Activated T-cell treated with anti-CD3 and anti-CD28 coated beads, Interleukin-2, amount 50 U/mL, for 72 hours (primary cell): Measurements from ENCODE around the gene THOC2. TPM values are rescaled to one million over a fixed set of nuclear protein-coding genes. Genes with fewer than 3 reads are reported as not detected.
"Not testable (repeated sequence)": the region's sequence is repeated elsewhere in the genome, so short reads cannot be mapped to it uniquely, and the experiment has no call there.

Experiments used
- ATAC-seq, 2 donors: fragments of 150-1000 bp; cut with Tn5 transposase; replicated peaks in 1 of 2; 2 replicates each; pipeline ENCODE4 v1.10.0; 2021; ENCODE audit warnings: moderate library complexity in 2 of 2, mild to moderate bottlenecking in 1 of 2
- DNase-seq, 2 donors: peaks; one replicate each; pipeline ENCODE4 v3.0.0; 2021 to 2022; ENCODE audit warnings: mixed read lengths in 1 of 2
- H3K27ac Mint-ChIP-seq: one replicate; pipeline ENCODE4 v1.8.0; 2022; ENCODE audit warnings: mild to moderate bottlenecking, moderate library complexity, mixed read lengths
- H3K27me3 Mint-ChIP-seq: one replicate; pipeline ENCODE4 v1.8.0; 2022; ENCODE audit warnings: low read depth, mixed read lengths
- H3K36me3 Mint-ChIP-seq, 2 donors: one replicate each; pipeline ENCODE4 v1.8.0; 2022; ENCODE audit warnings: mixed read lengths in 2 of 2, mild to moderate bottlenecking in 1 of 2; ENCODE audit not compliant: insufficient read depth in 2 of 2
- H3K4me1 Mint-ChIP-seq: one replicate; pipeline ENCODE4 v1.8.0; 2022; ENCODE audit warnings: low read depth, mixed read lengths
- H3K4me3 Mint-ChIP-seq, 2 donors: one replicate each; pipeline ENCODE4 v1.8.0; 2022; ENCODE audit warnings: mild to moderate bottlenecking in 2 of 2, mixed read lengths in 2 of 2, moderate library complexity in 2 of 2
- H3K9me3 Mint-ChIP-seq, 2 donors: one replicate each; pipeline ENCODE4 v1.8.0; 2022; ENCODE audit warnings: mixed read lengths in 2 of 2
- total RNA-seq, 2 donors: library from RNA; stranded (reverse); gene quantifications; one replicate each; pipeline ENCODE4 v1.2.3, GENCODE V29; 2022

The THOC2 gene
- total RNA-seq, 2 donors from 2014 or later = 77.8 to 79.2 TPM

- Mint-ChIP-seq H3K27me3 (no peaks in the 10 kb centered on the region), H3K27ac (no peak overlapping the region), H3K4me3 (no peak overlapping the region), H3K36me3 (no peaks in the 10 kb centered on the region), H3K9me3 (no peaks in the 10 kb centered on the region), H3K4me1 (no peaks in the 10 kb centered on the region)
- no peak for DNase-seq
- no peak for ATAC-seq
Observed at GRCh38 chrX:123745511-123745910, 12.7 kb upstream of the THOC2 start.

- no peaks in the 10 kb centered on the region for H3K9me3 Mint-ChIP-seq
- no peaks in the 10 kb centered on the region for H3K4me1 Mint-ChIP-seq
- H3K4me3 Mint-ChIP-seq = no peak overlapping the region
- DNase-seq (no peak), ATAC-seq (no peak)
- no peak overlapping the region for H3K27ac Mint-ChIP-seq
- no peaks in the 10 kb centered on the region for H3K36me3 Mint-ChIP-seq
- peaks cover 3% of the 10 kb centered on the region for H3K27me3 Mint-ChIP-seq
Observed at GRCh38 chrX:123743312-123743711, 10.5 kb upstream of the THOC2 start.

- no peaks in the 10 kb centered on the region for H3K4me1 Mint-ChIP-seq
- no peak overlapping the region for H3K27ac Mint-ChIP-seq
- no peak overlapping the region for H3K4me3 Mint-ChIP-seq
- no peak for DNase-seq
- no peaks in the 10 kb centered on the region for H3K9me3 Mint-ChIP-seq
- H3K36me3 Mint-ChIP-seq = no peaks in the 10 kb centered on the region
- no peak for ATAC-seq
- H3K27me3 Mint-ChIP-seq = peaks cover 6% of the 10 kb centered on the region
Observed at GRCh38 chrX:123742440-123742839, 9.6 kb upstream of the THOC2 start.

GRCh38 chrX:123740536-123740935, 7.7 kb upstream of the THOC2 start:
- Mint-ChIP-seq H3K27me3 (peaks cover 6% of the 10 kb centered on the region), H3K9me3 (no peaks in the 10 kb centered on the region), H3K4me3 (no peak overlapping the region), H3K36me3 (no peaks in the 10 kb centered on the region), H3K27ac (no peak overlapping the region), H3K4me1 (no peaks in the 10 kb centered on the region)
- DNase-seq (no peak), ATAC-seq (no peak)

- Mint-ChIP-seq H3K36me3 (no peaks in the 10 kb centered on the region), H3K4me1 (no peaks in the 10 kb centered on the region), H3K4me3 (no peak overlapping the region), H3K9me3 (no peaks in the 10 kb centered on the region), H3K27ac (no peak overlapping the region), H3K27me3 (peaks cover 6% of the 10 kb centered on the region)
- DNase-seq = no peak
- ATAC-seq = no peak
Observed at GRCh38 chrX:123740006-123740405, 7.2 kb upstream of the THOC2 start.

- ATAC-seq (no peak), DNase-seq (no peak)
- H3K4me1 Mint-ChIP-seq = no peaks in the 10 kb centered on the region
- H3K36me3 Mint-ChIP-seq = no peaks in the 10 kb centered on the region
- H3K9me3 Mint-ChIP-seq = no peaks in the 10 kb centered on the region
- H3K27ac Mint-ChIP-seq = no peak overlapping the region
- no peak overlapping the region for H3K4me3 Mint-ChIP-seq
- peaks cover 6% of the 10 kb centered on the region for H3K27me3 Mint-ChIP-seq
Observed at GRCh38 chrX:123739474-123739873, 6.6 kb upstream of the THOC2 start.

- H3K9me3 Mint-ChIP-seq = no peaks in the 10 kb centered on the region
- H3K27ac Mint-ChIP-seq = no peak overlapping the region
- H3K4me3 Mint-ChIP-seq = no peak overlapping the region
- H3K36me3 Mint-ChIP-seq = no peaks in the 10 kb centered on the region
- DNase-seq (no peak), ATAC-seq (no peak)
- peaks cover 6% of the 10 kb centered on the region for H3K27me3 Mint-ChIP-seq
- H3K4me1 Mint-ChIP-seq = peaks cover under 1% of the 10 kb centered on the region
Observed at GRCh38 chrX:123738378-123738940, 5.6 kb upstream of the THOC2 start.

- ATAC-seq (no peak), DNase-seq (no peak)
- Mint-ChIP-seq H3K27me3 (peaks cover 12% of the 10 kb centered on the region), H3K4me3 (no peak overlapping the region), H3K9me3 (no peaks in the 10 kb centered on the region), H3K36me3 (peaks cover 4 to 5% of the 10 kb centered on the region in 2 donors), H3K27ac (no peak overlapping the region), H3K4me1 (peaks cover 6% of the 10 kb centered on the region)
Observed at GRCh38 chrX:123736333-123736921, 3.6 kb upstream of the THOC2 start.

- ATAC-seq, H3K4me3 Mint-ChIP-seq, H3K36me3 Mint-ChIP-seq, H3K27ac Mint-ChIP-seq, H3K9me3 Mint-ChIP-seq, DNase-seq: not testable (repeated sequence)
- Mint-ChIP-seq H3K4me1 (peaks cover 15% of the 10 kb centered on the region), H3K27me3 (peaks cover 12% of the 10 kb centered on the region)
Observed at GRCh38 chrX:123735137-123735536, 2.3 kb upstream of the THOC2 start.

GRCh38 chrX:123734079-123734478, 1.2 kb upstream of the THOC2 start:
- not testable (repeated sequence) for H3K27ac Mint-ChIP-seq, H3K4me3 Mint-ChIP-seq, ATAC-seq, DNase-seq, H3K36me3 Mint-ChIP-seq, H3K9me3 Mint-ChIP-seq
- Mint-ChIP-seq H3K4me1 (peaks cover 25% of the 10 kb centered on the region), H3K27me3 (peaks cover 12% of the 10 kb centered on the region)

GRCh38 chrX:123731987-123732669, 724 bp downstream of the THOC2 start:
- Mint-ChIP-seq H3K27ac (peak overlapping the region; percentile 98), H3K4me1 (peaks cover 41% of the 10 kb centered on the region), H3K36me3 (peaks cover 4 to 5% of the 10 kb centered on the region in 2 donors), H3K27me3 (peaks cover 6% of the 10 kb centered on the region), H3K9me3 (no peaks in the 10 kb centered on the region), H3K4me3 (peak overlapping the region; percentile 92 to 98)
- ATAC-seq = peak; percentile 52 to 55
- peak; percentile 5 to 16 for DNase-seq

GRCh38 chrX:123731258-123731986, 1.4 kb downstream of the THOC2 start:
- Mint-ChIP-seq H3K4me1 (peaks cover 41% of the 10 kb centered on the region), H3K4me3 (peak overlapping the region; percentile 92 to 98), H3K36me3 (peaks cover 4 to 5% of the 10 kb centered on the region in 2 donors), H3K27ac (peak overlapping the region; percentile 98), H3K9me3 (no peaks in the 10 kb centered on the region), H3K27me3 (peaks cover 6% of the 10 kb centered on the region)
- ATAC-seq (no peak), DNase-seq (peak; percentile 9 to 31)

- H3K4me3 Mint-ChIP-seq = peak overlapping the region; percentile 34 to 72
- peaks cover 4 to 5% of the 10 kb centered on the region in 2 donors for H3K36me3 Mint-ChIP-seq
- H3K4me1 Mint-ChIP-seq = peaks cover 41% of the 10 kb centered on the region
- H3K27ac Mint-ChIP-seq = peak overlapping the region; percentile 89
- peaks cover 6% of the 10 kb centered on the region for H3K27me3 Mint-ChIP-seq
- no peaks in the 10 kb centered on the region for H3K9me3 Mint-ChIP-seq
- ATAC-seq (no peak), DNase-seq (no peak)
Observed at GRCh38 chrX:123728554-123728953, 4.3 kb downstream of the THOC2 start.
